NCI-H774 (cell line): Measurements from ENCODE around the gene PFKFB1.

Experiments used
- DNase-seq: peaks from one replicate; lab custom pipeline; 2025; lab: John Stamatoyannopoulos, UW

Gene PFKFB1

DNA sequence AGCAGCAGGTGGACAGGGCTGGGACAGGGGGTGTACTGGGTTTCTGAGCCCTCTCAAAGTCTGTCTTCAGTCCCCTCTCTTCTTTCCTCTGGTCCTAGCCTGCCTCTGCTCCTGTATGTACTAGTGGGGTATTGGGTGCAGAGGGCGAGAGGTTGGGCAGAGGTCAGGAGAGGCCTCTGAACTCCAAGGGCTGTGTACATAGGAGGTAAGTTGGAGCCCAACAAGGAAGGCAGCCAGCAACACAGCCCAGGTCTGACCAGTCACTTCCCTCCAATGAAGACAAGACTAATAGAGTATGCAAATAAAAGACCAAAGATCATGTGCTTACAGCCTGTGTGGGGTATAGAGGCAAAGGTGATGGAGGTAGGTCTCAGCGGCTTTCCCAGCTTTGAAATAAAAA, at the start of gene PFKFB1:
PFKFB1 (minus strand) TSS at position 90 of the 400 bp plus-strand sequence. CDS start 181 bp downstream, outside the sequence.
- DNase-seq, result no peak

DNA sequence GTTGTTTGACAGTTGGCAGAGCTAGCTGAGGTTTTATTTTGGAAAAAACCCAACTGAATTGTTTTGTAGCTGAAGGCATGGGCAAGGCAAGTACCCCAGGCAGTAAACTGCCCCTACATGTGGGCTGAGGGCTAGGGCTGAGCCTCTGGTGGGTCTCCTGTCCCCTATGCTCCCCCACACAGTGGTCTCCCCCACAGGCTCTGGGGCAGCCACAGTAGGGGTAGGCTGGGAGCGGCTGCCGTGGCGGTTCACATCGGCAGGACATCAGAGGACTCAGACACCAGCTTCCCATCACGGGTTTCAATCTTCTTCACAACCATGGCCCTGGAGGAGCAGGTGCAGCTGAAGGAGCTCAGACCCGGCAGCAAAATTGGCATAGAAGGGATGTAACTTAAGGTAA, 47.5 kb upstream of the PFKFB1 start:
- DNase-seq, result no peak

DNA sequence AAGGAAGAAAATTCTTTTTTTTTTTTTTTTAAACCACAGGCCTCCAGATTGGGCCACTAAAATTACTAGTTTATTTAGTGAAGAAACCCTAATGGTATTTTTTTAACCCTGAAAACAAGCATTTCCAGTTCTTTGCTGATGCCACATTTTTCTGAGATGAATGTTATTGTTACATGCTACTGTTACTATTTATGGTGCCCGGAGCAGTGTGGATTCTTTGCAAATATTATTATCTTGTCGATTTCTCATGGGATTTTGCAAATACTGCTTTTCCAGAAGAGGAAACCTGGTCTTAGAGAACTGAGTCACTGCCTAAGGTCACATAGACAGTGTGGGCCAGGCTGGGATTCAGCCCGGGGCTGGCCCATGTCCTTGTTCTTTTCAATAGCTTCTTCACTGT, 45.5 kb upstream of the PFKFB1 start:
- no peak for DNase-seq

DNA sequence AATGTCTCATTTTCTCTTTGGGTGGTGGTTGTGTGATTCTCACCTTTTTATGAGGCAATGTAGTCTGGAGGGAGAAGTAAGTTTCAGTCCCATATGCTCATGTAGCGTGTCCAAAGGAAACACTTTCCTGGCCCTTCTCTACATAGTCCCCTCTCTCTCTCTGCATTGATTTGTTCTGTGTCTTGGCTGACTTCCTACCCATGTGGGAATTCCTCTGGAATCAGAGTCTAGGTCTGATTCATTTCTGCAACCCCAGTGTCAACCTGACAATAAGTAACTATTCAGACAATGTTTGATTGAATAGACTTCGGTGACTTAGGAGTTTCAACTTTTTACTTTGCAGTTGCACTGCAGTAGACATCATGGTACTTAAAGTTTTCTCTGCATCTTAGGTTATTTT, 39.4 kb upstream of the PFKFB1 start:
- DNase-seq, result no peak

DNA sequence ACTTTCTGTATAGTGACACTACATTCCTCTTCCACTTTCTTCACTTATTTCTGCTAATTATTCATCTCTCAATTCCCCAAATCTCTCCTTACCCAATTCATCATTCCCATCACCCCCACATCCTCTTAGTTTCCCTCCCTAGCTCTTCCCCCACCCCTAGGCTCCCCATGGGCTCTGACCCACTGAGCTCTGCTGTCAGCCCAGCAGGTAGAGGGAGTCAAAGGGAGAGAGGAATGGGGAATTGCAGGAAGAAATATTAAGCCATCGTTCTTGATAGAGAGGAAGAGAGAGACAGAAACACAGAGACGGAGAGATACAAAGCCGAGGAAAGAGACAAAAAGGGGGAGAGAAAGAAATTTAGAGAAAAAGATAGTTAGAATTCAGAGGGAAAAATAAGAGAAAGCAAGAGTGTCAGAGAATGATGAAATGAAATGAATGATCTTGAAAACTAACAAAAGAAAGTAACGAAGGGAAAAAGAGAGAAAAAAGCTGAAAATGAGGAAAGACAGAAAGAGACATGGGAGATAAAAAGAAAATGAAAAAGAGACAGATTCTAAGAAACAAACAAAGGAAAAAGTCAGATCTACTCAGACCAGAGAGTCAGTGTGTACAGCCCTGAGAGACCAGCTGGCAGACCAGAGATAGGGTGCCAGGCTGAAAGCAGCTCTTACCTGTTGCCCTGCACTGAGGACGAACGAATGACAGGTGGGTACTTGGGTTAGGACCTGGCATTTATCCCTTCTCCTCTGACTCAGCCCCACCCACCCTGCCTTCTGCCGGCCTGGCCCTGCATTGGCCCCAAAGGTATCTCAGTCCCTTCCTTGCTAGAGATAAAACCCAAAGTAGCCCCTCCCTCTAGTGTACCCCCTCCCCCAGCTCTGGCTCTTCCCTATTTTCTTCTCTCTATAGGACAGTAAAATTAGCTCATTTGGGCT, 36.5 kb upstream of the PFKFB1 start, which contains the start of gene ALAS2:
ALAS2 (minus strand) TSS at position 707 of the 935 bp plus-strand sequence. CDS start 4,977 bp downstream, outside the sequence.
- no peak for DNase-seq

DNA sequence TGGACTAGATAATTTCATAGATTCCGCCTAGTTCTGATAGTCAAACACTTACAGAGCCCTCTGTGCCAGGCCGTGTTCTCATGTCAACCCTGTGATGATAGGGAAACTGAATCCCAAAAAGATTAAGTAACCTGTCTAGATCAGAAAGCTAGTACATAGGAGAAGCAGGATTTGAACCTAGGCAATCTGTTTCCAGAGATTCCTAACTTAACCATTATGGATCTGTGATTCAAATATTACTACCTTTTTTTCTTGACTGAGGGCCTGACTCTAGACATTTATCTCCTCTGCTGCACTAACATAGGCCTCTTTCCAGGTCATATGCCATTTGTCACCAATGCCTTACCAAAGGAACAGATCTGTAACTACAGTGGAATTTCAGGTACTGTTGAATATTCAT, 35.3 kb upstream of the PFKFB1 start:
- DNase-seq, result no peak

DNA sequence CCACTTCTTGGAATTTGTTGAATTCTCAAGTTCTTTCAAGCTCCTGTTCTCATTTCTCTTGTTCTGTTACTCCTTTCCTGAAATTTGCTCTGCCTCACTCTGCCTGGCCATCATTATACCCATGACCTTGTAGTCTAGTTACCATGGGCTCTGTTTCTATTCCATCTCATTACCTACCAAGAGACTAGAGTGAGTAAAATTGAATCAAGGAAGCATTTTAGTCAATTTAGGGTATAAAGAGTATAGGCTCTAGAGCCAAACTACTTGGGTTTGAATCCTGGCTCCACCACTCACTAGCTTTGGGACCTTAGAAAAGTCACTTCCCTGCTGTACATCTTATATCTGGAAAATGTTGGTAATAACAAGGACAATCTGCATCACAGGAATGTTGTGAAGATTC, 34.6 kb upstream of the PFKFB1 start:
- no peak for DNase-seq

DNA sequence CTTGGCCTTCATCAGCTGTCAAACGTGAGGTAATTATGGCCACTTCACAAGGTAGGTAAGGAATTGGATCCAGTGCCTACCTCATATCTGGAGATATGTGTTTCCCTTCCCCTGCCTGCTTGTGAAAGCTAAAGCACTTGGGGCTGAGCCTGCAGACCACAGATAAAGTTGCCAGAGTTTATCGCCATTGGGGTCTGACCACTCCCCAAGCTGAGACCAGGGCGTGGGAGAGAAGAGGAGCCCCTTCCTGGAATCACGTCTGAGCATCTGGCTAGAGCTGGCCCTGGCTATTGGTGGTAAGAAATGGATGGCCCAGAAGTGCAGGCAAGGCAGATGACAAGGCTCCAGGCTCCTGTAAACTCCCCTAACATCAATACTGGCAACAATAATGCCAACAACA, 34.1 kb upstream of the PFKFB1 start:
- DNase-seq, result no peak

DNA sequence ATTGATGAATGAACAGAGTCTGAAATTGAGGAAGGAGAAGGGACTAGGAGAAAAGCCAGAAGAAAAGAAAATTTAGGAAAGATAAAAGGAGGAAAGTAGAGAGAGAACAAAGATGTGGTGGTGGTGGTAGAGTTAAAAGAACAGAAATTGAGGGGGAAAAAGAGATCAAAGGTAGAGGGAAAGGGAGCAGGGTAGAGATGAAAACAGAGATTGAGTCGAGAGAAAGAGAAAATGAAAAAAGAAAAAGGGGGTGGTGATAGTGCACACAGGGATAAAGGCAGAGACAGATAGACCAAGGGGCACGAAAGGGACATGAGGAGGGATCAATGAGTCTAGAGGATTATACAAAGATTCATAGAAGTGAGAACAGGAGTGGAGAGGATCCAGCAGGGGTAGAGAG, 32.9 kb upstream of the PFKFB1 start:
- DNase-seq, result no peak

DNA sequence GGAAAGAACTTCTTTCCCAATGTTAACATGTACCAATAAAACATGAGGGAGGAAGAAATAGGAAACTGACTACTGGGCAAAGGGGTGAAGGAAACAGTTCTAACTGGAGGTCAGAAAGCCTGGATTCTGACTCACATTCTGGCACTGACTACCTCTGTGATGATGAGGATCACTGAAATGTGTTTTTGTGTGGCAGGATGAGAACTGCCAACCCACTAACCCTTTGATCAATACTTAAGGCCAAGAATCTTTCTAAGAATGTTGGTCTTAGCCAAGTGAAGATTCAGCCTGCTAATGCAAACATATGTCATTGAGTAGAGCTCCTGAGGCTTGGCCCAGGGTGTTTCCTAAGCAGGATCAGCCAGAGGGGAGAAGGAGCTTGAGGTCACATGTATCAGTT, 32.2 kb upstream of the PFKFB1 start:
- DNase-seq, result no peak

DNA sequence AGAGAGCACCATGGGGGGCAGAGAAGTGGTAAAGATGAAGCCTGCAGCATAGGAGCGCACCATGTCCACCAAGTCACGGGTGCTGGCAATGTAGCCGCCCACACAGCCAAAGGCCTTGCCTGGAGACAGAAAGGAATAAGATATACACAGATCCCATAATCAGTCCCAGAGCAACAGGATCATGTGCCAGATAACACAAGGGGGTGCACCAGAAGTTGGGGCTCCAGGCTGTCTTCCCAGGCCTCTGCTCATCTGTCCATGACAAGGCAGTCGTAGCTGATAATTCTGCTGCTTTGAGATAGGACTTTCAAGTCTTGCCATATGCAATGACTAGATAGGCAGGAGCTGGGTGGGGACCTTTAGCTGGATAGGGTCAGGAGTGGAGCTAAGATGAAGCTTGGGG, 20.9 kb upstream of the PFKFB1 start:
- no peak for DNase-seq

DNA sequence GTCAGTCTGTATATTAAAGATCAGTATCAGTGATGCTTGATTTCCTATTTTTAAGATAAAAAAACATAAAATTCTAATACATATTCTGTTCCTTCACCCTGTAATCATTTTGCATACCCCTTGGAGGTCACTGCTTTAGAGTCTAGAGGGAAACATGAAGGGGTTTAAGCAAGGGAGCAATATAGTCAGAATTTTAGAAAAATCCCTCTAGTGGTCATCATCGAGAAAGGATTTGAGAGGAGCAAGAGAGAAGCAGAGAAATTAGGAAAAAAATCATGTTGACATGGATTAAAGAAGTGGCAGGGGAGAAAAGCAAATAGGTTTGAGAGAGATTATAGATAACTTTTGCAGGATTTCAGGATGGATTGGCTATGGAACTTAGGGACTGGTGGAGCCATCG, 17.3 kb upstream of the PFKFB1 start:
- DNase-seq, result no peak

DNA sequence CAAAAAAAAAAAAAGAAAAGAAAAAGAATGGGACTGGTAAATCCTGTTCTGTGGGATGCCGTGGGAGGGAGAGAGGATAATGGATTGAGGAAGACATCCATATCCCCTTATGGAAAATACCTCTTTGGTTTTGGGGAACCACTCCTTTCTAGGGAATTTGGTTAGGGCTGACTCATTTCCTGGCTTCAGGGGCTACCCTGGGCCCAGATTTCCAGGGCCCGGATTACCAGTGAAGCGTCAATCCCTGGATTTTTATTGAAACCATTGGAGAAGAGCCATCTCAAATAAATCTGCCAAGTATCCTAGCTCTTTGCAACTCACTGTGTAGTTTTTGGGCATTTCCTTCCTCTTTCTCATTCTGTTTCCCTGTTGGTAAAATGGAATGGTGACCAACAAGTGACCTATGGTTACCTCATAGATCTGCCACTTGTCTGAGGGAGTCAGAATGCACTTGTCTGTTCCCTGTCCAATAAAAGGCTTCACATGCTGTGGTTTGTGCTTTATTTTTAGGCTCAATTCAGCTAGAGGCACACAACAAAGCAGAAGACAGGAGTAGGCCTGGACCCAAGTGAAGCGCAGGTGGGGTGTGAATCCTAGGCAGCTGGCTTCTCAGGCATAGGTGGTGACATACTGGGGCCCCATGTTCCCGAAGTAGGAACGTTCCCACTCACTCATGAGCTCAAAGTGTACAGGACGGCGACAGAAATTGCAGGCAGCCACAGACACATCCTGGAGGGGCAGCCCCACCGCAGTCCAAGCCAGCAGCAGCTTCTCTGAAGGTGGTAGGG, 14.8 kb upstream of the PFKFB1 start:
- no peak for DNase-seq

DNA sequence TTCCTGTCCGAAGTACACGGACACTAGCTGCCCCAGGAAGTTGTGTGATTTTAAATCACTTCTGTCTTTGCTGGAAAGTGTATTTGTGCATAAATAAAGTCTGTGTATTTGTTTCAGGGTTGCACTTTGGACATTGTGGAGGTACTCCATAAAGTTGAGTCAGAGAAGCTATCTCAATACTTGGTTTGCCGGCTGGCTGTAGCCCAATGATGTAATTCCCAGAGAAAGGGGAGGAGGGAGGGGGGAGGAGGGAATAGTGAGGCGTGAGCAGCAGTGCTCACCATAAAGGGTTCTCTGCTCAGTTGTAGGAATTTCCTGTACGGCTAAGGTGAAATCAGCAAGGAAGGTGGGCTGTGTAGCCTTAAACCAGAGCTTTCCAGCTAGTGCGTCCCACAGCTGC, 13.7 kb upstream of the PFKFB1 start:
- DNase-seq, result no peak

DNA sequence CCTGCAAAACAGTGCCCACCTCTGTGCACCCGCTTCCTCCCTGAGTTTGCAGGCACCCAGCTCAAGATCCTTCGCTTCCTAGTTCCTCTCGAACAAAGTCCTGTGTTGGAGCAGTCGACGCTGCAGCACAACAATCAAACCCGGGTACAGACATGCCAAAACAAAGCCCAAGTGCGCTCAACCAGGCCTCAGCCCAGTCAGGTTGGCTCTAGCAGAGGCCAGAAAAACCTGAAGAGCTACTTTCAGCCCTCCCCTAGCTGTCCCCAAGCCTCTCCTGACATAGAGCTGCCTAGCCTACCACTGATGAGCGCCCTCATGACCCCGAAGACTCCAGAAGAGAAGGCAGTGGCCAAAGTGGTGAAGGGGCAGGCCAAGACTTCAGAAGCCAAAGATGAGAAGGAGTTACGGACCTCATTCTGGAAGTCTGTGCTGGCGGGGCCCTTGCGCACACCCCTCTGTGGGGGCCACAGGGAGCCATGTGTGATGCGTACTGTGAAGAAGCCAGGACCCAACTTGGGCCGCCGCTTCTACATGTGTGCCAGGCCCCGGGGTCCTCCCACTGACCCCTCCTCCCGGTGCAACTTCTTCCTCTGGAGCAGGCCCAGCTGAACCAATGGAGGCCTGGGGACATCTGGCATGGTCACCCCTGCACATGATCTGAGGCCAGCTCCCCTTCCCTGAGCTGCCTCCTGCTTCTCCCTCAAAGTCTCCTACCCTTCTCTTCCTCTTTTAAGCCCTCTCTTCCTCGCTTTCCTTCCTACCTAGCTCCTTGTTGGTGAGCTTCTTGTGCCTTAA, 13.0 kb upstream of the PFKFB1 start:
- DNase-seq, result no peak

DNA sequence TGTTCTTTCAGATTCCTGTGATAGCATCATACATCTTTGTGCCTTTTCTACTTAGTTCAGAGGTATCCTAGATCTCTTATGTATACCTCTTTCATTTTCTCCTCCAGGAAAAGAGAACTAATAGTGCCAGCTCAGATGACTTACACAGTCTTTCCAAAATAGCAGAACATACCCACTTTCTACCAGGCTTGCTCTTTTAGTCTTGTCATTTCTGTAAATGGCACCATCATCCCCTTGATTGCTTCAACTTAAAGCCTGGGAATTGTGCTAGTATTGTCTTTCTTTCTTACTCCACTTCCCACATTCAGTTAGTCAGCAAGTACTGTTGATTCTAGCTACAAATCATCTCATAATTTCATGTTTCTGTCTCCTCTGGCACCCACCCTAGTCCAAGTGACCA, 11.3 kb upstream of the PFKFB1 start:
- DNase-seq, result no peak

DNA sequence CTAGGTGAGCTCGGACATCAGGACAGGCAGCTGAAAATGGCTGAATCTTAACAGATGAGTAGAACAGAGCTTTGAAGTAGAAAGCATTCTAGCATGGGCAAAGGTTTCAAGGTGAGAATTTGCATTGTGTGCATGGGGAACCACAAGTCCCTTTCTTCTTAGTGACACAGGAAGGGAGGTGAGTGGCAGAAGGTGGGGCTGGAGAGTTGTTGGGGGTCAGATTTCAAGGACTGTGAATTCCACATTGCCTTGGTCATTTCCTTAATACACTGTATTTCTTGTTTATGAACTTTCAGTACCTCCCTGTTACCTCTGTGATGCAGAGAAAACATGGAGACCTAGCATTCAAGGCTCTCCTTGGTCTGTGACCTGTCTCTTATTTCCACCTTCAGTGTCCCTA, 10.2 kb upstream of the PFKFB1 start:
- no peak for DNase-seq

DNA sequence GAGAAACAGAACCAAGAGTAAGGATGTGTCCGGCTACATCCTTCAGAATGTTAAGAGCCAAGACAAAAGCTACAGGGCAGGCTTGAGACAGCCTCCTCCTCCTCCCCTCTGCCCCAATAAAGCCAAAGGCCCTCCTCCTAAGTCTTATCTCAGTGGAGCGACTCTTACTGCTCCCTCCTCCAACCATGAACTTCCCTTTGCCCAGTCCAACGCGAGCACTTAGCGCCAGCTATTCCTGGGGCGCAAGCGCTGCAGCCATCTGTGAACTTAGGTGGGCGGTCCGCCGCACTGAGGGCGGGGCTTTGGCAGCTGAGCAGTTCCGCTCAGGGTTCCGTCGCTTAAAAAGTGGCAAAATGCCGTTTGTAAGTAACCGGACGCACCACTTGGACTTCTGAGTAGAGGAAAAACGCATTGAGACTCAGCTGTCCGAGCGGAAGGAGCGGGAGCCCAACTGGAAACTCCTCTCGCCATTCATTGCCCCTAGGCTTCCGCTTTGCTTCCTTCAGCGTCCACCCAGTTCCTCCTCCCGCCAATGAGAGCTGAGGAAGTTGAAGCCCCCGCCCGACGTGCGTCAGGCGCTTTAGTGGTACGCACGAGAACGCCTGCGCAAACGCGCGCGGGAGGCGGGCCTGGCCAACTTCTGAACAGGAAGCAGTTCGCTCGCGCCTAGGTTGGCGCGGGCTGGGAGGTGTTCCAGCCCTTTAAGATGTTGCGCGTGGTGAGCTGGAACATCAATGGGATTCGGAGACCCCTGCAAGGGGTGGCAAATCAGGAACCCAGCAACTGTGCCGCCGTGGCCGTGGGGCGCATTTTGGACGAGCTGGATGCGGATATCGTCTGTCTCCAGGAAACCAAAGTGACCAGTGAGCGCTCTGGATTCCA, 6.0 kb upstream of the PFKFB1 start, which contains the start of gene APEX2:
APEX2 (plus strand) TSS at position 647 of the 882 bp plus-strand sequence; CDS start at position 707, 60 bp downstream.
- peak; percentile 85 for DNase-seq

DNA sequence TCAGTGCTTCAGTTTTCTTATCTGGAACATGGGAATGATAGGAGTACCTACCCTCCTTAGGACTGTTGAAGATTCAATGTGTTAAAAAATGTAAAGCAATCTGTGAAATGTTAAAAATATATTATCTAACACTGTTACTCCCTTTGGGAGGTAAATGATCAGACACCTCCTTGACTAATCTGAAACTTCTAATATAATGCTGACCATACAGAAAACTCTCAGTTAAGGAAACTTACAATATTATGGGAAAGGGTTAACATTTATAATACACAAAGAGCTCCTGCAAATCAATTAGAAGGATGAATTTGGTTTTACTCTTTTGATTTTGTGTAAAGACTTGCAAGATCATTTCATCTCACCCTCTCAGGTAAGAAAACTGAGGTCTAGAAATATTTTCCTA, 1.6 kb upstream of the PFKFB1 start:
- no peak for DNase-seq

DNA sequence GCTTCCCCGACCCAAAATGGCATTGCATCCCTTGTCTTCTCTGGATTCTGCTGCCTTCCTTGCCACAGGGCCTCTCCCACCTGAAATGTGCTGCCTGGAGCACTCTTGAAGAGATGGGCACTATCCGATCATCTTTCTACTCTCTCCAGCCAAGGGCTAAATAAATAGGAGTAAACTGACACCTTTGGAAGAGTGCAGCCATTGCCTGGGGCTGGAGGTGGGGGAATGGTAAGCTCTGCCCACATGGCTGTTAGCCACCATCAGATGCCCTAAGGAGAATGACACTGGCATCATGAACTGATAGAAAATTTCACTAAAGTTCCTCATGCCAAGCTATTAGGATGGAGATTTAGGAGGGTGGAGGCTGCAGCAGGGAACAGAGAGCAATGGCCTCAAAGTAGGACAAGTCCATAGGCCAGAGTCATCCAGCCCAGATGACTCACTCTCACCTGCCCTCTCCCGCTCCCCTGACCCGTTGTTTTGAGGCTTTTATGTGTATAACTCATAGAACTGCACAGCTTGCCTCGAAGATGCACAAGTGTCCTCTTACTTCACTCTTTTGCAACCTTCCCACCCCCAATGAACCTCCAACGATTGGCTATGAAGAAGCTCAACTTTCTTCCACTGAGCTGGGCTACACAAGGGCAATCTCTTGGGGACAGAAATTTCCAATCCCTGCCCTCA, 822 bp upstream of the PFKFB1 start:
- DNase-seq, result no peak
